HL-60/S4 treated with retinoic acid at 250 ng/mL for 4 days and 3 days (cell line): ENCODE results near the gene PPM1H.

ENCODE experiments used
- in situ Hi-C: fragments of 300-500 bp; cut with MboI; formaldehyde crosslinking; loops from 2 replicates; pipeline ENCODE4 v1.7.0; 2022; ENCODE audit warnings: low sequenced_read_pairs

Gene PPM1H

GRCh38 chr12:62627181-62627580 lies 307.8 kb downstream of the PPM1H start:
- in situ Hi-C loops: no loop called here

- in situ Hi-C loops: no loop called here
Measured at GRCh38 chr12:62625228-62625627, 309.7 kb downstream of the PPM1H start.

- in situ Hi-C loops: no loop called here
Measured at GRCh38 chr12:62622177-62622576, 312.8 kb downstream of the PPM1H start.

- in situ Hi-C loops: no loop called here
Measured at GRCh38 chr12:62621101-62621638, 313.8 kb downstream of the PPM1H start.

GRCh38 chr12:62618930-62619329 lies 316.0 kb downstream of the PPM1H start:
- in situ Hi-C loops: no loop called here

GRCh38 chr12:62618319-62618718 lies 316.6 kb downstream of the PPM1H start:
- in situ Hi-C loops: no loop called here

GRCh38 chr12:62613081-62613480 lies 321.9 kb downstream of the PPM1H start:
- in situ Hi-C loops: no loop called here

GRCh38 chr12:62606654-62607053 lies 328.3 kb downstream of the PPM1H start:
- in situ Hi-C loops: no loop called here

- in situ Hi-C loops: no loop called here
Measured at GRCh38 chr12:62605981-62606380, 329.0 kb downstream of the PPM1H start.

- in situ Hi-C loops: no loop called here
Measured at GRCh38 chr12:62604871-62605270, 330.1 kb downstream of the PPM1H start.

- in situ Hi-C loops: no loop called here
Measured at GRCh38 chr12:62604373-62604772, 330.6 kb downstream of the PPM1H start.

- in situ Hi-C loops: no loop called here
Measured at GRCh38 chr12:62603811-62604098, 331.2 kb downstream of the PPM1H start.

- in situ Hi-C loops: no loop called here
Measured at GRCh38 chr12:62603061-62603810, 331.7 kb downstream of the PPM1H start.

GRCh38 chr12:62602255-62603060 lies 332.5 kb downstream of the PPM1H start:
- in situ Hi-C loops: no loop called here

- in situ Hi-C loops: no loop called here
Measured at GRCh38 chr12:62601765-62602164, 333.2 kb downstream of the PPM1H start.

- in situ Hi-C loops: loop anchor here (10.0 to 25.0 kb wide), 2 partner anchors 195 to 462 kb away; no protein-coding TSS in a partner anchor
Measured at GRCh38 chr12:62599854-62600437, 335.0 kb downstream of the PPM1H start.

- in situ Hi-C loops: loop anchor here (10.0 to 25.0 kb wide), 2 partner anchors 196 to 463 kb away; no protein-coding TSS in a partner anchor
Measured at GRCh38 chr12:62598846-62599245, 336.1 kb downstream of the PPM1H start.

GRCh38 chr12:62597253-62597652 lies 337.7 kb downstream of the PPM1H start:
- in situ Hi-C loops: loop anchor here (10.0 to 25.0 kb wide), 2 partner anchors 198 to 465 kb away; no protein-coding TSS in a partner anchor
